DOHH2 (cell line): ENCODE results near the gene TFAP2B.

Source experiments
- H3F3A ChIP-seq: fragments of 200-600 bp; sonication (generic), shearing (Covaris generic); 2 replicates; pipeline ENCODE4 v1.6.0; 2016; ENCODE audit warnings: antibody characterized with exemption, mild to moderate bottlenecking; ENCODE audit not compliant: control insufficient read depth, insufficient read depth
- H3K27ac ChIP-seq: fragments of 200-600 bp; sonication (generic); 2 replicates; pipeline ENCODE4 v1.5.1; 2014; ENCODE audit warnings: low read depth, mild to moderate bottlenecking, low read length, moderate library complexity
- H3K27me3 ChIP-seq: fragments of 200-600 bp; sonication (generic); 2 replicates; pipeline ENCODE4 v1.6.1; 2014; ENCODE audit warnings: mild to moderate bottlenecking, low read length, mixed read lengths; ENCODE audit not compliant: control insufficient read depth
- H3K36me3 ChIP-seq: fragments of 200-600 bp; sonication (generic); 2 replicates; pipeline ENCODE4 v1.6.1; 2014; ENCODE audit warnings: mild to moderate bottlenecking, low read length, moderate library complexity, mixed read lengths; ENCODE audit not compliant: control insufficient read depth
- H3K4me1 ChIP-seq: fragments of 200-600 bp; sonication (generic); 2 replicates; pipeline ENCODE4 v1.6.1; 2014; ENCODE audit warnings: mild to moderate bottlenecking, low read length, mixed read lengths; ENCODE audit not compliant: control insufficient read depth
- H3K4me2 ChIP-seq: fragments of 200-600 bp; sonication (generic); 2 replicates; pipeline ENCODE4 v1.6.0; 2014; ENCODE audit warnings: mild to moderate bottlenecking, low read length, moderate library complexity
- H3K4me3 ChIP-seq: fragments of 200-600 bp; sonication (generic); 2 replicates; pipeline ENCODE4 v1.5.1; 2014; ENCODE audit warnings: mild to moderate bottlenecking, low read length, mixed read lengths
- H3K79me2 ChIP-seq: fragments of 200-600 bp; sonication (generic); 2 replicates; pipeline ENCODE4 v1.6.1; 2014; ENCODE audit warnings: mild to moderate bottlenecking, low read length, mixed read lengths; ENCODE audit not compliant: control insufficient read depth
- H3K9me2 ChIP-seq: fragments of 200-600 bp; sonication (generic); replicated peaks from 2 replicates; pipeline ENCODE4 v1.6.1; 2014; ENCODE audit warnings: mild to moderate bottlenecking, low read length, mixed read lengths; ENCODE audit not compliant: control insufficient read depth
- H3K9me3 ChIP-seq: fragments of 200-600 bp; sonication (generic); 2 replicates; pipeline ENCODE4 v1.6.1; 2014; ENCODE audit warnings: antibody characterized with exemption, low read length, mixed read lengths; ENCODE audit not compliant: control insufficient read depth, insufficient read depth
- H4K20me1 ChIP-seq: fragments of 200-600 bp; sonication (generic); 2 replicates; pipeline ENCODE4 v1.6.0; 2014; ENCODE audit warnings: low read depth, mild to moderate bottlenecking, antibody characterized with exemption, low read length, moderate library complexity; ENCODE audit not compliant: control insufficient read depth, insufficient read depth
- EZH2phosphoT487 ChIP-seq: fragments of 200-600 bp; sonication (generic); IDR thresholded peaks from 2 replicates; pipeline ENCODE4 v1.6.1; 2017; ENCODE audit warnings: borderline replicate concordance, mild to moderate bottlenecking, antibody characterized with exemption, low read length, moderate library complexity, mixed read lengths
- TF ChIP-seq, protein P1 (sequence below): fragments of 200-600 bp; sonication (generic); IDR thresholded peaks from one replicate; pipeline ENCODE4 v1.5.1; 2014; ENCODE audit warnings: antibody characterized with exemption, mild to moderate bottlenecking, low read depth, low read length; ENCODE audit not compliant: poor library complexity, severe bottlenecking

Gene TFAP2B

GRCh38 chr6:50817646-50817950 lies 1.1 kb upstream of the TFAP2B start:
- Histone ChIP-seq H4K20me1 (no peaks in the 10 kb centered on the region), H3K27ac (no peak overlapping the region), H3K4me3 (no peak overlapping the region), H3F3A (no peaks in the 10 kb centered on the region), H3K36me3 (no peaks in the 10 kb centered on the region), H3K4me1 (peaks cover 4% of the 10 kb centered on the region; the same call in 1 of the 2 replicates), H3K9me3 (no peaks in the 10 kb centered on the region), H3K9me2 (no peaks in the 10 kb centered on the region), H3K27me3 (peaks cover 37% of the 10 kb centered on the region), H3K79me2 (no peaks in the 10 kb centered on the region), H3K4me2 (no peak overlapping the region)
- TF ChIP-seq, protein P1, sequence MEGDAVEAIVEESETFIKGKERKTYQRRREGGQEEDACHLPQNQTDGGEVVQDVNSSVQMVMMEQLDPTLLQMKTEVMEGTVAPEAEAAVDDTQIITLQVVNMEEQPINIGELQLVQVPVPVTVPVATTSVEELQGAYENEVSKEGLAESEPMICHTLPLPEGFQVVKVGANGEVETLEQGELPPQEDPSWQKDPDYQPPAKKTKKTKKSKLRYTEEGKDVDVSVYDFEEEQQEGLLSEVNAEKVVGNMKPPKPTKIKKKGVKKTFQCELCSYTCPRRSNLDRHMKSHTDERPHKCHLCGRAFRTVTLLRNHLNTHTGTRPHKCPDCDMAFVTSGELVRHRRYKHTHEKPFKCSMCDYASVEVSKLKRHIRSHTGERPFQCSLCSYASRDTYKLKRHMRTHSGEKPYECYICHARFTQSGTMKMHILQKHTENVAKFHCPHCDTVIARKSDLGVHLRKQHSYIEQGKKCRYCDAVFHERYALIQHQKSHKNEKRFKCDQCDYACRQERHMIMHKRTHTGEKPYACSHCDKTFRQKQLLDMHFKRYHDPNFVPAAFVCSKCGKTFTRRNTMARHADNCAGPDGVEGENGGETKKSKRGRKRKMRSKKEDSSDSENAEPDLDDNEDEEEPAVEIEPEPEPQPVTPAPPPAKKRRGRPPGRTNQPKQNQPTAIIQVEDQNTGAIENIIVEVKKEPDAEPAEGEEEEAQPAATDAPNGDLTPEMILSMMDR = no peak
- TF ChIP-seq EZH2phosphoT487 = no peak

- Histone ChIP-seq H3K79me2 (no peaks in the 10 kb centered on the region), H3K4me3 (no peak overlapping the region), H3F3A (no peaks in the 10 kb centered on the region), H3K27me3 (peaks cover 37% of the 10 kb centered on the region), H3K4me2 (no peak overlapping the region), H4K20me1 (no peaks in the 10 kb centered on the region), H3K9me3 (no peaks in the 10 kb centered on the region), H3K27ac (no peak overlapping the region), H3K36me3 (no peaks in the 10 kb centered on the region), H3K4me1 (peaks cover 4% of the 10 kb centered on the region; the same call in 1 of the 2 replicates), H3K9me2 (no peaks in the 10 kb centered on the region)
- TF ChIP-seq, protein P1 = no peak
- TF ChIP-seq EZH2phosphoT487 = no peak
These were observed 651 bp upstream of the TFAP2B start for GRCh38 chr6:50818020-50818419.

GRCh38 chr6:50819466-50819903 lies 814 bp downstream of the TFAP2B start:
- Histone ChIP-seq H3K27me3 (peaks cover 39% of the 10 kb centered on the region), H3K9me3 (no peaks in the 10 kb centered on the region), H3K4me3 (no peak overlapping the region), H3K9me2 (no peaks in the 10 kb centered on the region), H3K27ac (no peak overlapping the region), H3K36me3 (no peaks in the 10 kb centered on the region), H4K20me1 (no peaks in the 10 kb centered on the region), H3K4me1 (peaks cover 4% of the 10 kb centered on the region; the same call in 1 of the 2 replicates), H3K4me2 (no peak overlapping the region), H3F3A (no peaks in the 10 kb centered on the region), H3K79me2 (no peaks in the 10 kb centered on the region)
- TF ChIP-seq EZH2phosphoT487 = no peak
- TF ChIP-seq, protein P1 = no peak
